Keratinocyte (primary cell): ENCODE measurements around the gene OR6A2.

ENCODE experiments used
- CTCF ChIP-seq, 3 experiments: IDR thresholded peaks in 1 of 3; conservative IDR thresholded peaks in 1 of 3; optimal IDR thresholded peaks in 1 of 3; 2 replicates in 2 of 3; 3 replicates in 1 of 3; pipeline versions ENCODE3 to v1.5.1; 2011; ENCODE audit warnings: low read length in 3 of 3, mild to moderate bottlenecking in 3 of 3, moderate library complexity in 2 of 3, control low read depth in 1 of 3, inconsistent platforms in 1 of 3; ENCODE audit not compliant: insufficient read depth in 2 of 3; ENCODE audit errors: extremely low read depth in 1 of 3
- EZH2 ChIP-seq: IDR thresholded peaks from one replicate; pipeline ENCODE4 v1.6.1; 2012; ENCODE audit warnings: inconsistent platforms, mild to moderate bottlenecking, low read length, moderate library complexity

DNA sequence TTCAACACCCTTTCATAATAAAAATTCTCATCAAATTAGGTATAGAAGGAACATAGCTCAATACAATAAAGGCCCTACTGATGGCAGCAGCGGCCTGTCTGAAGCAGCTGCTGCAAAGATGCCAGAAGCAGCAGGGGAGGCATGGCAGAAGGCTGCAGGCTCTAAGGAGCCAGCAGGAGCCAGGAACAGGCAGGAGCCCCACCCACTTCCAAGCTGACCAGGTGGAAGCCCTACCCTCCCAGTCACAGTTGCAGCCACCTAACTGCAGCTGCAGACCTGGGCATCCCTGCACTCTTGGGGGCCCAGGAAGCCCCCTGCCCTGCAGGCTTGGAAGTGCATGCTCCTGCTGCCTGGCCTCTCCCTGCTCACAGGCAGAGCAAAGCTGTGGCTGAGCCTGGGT, 18.2 kb upstream of the OR6A2 start:
- peak in 1 of 3 experiments; percentile 4 for TF ChIP-seq CTCF (optimal IDR thresholded peaks at IDR 0.05 in 1 of 3, IDR thresholded peaks at IDR 0.05 in 1 of 3, conservative IDR thresholded peaks at IDR 0.05 in 1 of 3; ENCODE audit: extremely low read depth in 1 of 3, insufficient read depth in 2 of 3, low read length in 3 of 3)
- TF ChIP-seq EZH2, result no peak
